BLaER1 treated with 17β-estradiol and CSF1 and Interleukin-3, amounts not matched to agents 10 nM and 100 nM (cell line): ENCODE results near the gene CCN6.
"Not testable (repeated sequence)": the region's sequence is repeated elsewhere in the genome, so short reads cannot be mapped to it uniquely, and the experiment has no call there.

Source experiments
- H3K27ac ChIP-seq, 11 experiments: shearing (Covaris generic); formaldehyde crosslinking; 2 replicates each; pipeline ENCODE4 v1.8.1; 2022
- H3K27me3 ChIP-seq, 11 experiments: shearing (Covaris generic); formaldehyde crosslinking; 2 replicates each; pipeline ENCODE4 v1.8.1; 2022
- H3K36me3 ChIP-seq, 11 experiments: shearing (Covaris generic); formaldehyde crosslinking; 2 replicates each; pipeline ENCODE4 v1.8.1; 2022
- H3K4me1 ChIP-seq, 10 experiments: shearing (Covaris generic); formaldehyde crosslinking; 2 replicates each; pipeline ENCODE4 v1.8.1; 2022
- H3K4me2 ChIP-seq, 11 experiments: shearing (Covaris generic); formaldehyde crosslinking; 2 replicates each; pipeline ENCODE4 v1.8.1; 2022
- H3K4me3 ChIP-seq, 10 experiments: shearing (Covaris generic); formaldehyde crosslinking; 2 replicates each; pipeline ENCODE4 v1.8.1; 2022
- H3K9ac ChIP-seq, 11 experiments: shearing (Covaris generic); formaldehyde crosslinking; 2 replicates each; pipeline ENCODE4 v1.8.1; 2022
- H3K9me3 ChIP-seq, 11 experiments: shearing (Covaris generic); formaldehyde crosslinking; replicated peaks in 1 of 11; 2 replicates each; pipeline ENCODE4 v1.8.1; 2022
- H4K20me1 ChIP-seq, 11 experiments: shearing (Covaris generic); formaldehyde crosslinking; 2 replicates each; pipeline ENCODE4 v1.8.1; 2022
- Cebpa-rat ChIP-seq, 11 experiments: shearing (Covaris generic); IDR thresholded peaks; 2 replicates each; pipeline ENCODE4 v1.8.1; 2022

Gene CCN6

GRCh38 chr6:112086744-112087135, 32.8 kb downstream of the CCN6 start:
- Histone ChIP-seq H3K27ac (peak overlapping the region; percentile 57 to 79 (median 74); a peak in 21 of 22 replicates), H4K20me1 (no peaks in the 10 kb centered on the region), H3K4me2 (peak overlapping the region; percentile 43 to 89 (median 67)), H3K9me3 (no peaks in the 10 kb centered on the region), H3K27me3 (no peaks in the 10 kb centered on the region), H3K9ac (peak overlapping the region; percentile 72 to 88 (median 83)), H3K36me3 (peaks cover 0 to 30% (median 14%) of the 10 kb centered on the region in 11 experiments; a peak in 8 of 22 replicates), H3K4me1 (peaks cover 5 to 17% (median 13%) of the 10 kb centered on the region in 10 experiments; a peak in 19 of 20 replicates), H3K4me3 (peak overlapping the region; percentile 74 to 91 (median 83))
- TF ChIP-seq Cebpa-rat (IDR thresholded peaks at IDR 0.05): no peak

DNA sequence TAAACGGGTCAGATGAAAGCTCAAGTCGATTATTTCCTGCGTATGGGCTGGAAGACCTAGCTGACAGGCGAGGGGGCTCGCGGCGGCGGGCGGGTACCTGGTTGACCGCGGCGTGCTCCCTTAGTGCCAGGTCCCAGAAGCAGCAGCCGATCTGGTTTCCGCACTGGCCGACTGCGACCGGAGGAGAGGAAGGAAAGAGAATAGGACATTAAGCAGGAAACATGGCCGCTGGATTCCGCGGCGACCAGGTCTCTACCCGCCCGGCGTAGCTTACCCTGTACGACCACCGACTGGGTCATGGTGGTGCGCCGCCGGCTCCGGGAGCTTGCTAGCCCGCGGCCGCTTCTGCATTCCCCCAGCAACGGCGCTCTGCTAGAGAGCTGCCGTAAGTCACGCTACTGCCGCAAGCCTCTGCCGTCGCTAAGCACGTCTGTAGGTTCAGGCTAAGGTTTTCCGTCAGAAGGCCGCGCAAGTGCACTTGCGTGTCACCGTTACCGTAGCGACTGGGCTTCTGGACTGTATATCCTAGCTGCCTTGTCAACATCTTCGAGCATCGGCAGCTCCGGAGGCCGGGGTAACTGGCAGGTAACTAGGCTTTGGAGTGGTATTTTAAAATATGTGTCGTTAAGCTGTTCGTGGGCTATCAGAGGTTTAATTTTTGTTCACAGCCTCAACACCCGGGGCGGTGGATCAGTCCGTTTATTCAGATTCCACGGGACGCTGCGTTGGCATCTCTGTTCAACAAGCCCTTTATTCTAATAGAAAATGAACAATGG, 33.4 kb downstream of the CCN6 start, which contains the start of the genes FAM229B and TUBE1:
Gene FAM229B, plus strand, starts transcription at position 456 of the 776 bp plus-strand sequence. CDS start 11,693 bp downstream, outside the sequence.
Gene TUBE1, minus strand, starts transcription at position 347 of the 776 bp plus-strand sequence. Its CDS starts 48 bp downstream, at position 299.
- peak within 1 kb of the TSS; percentile 74 to 91 (median 83) for H3K4me3 ChIP-seq
- H3K36me3 ChIP-seq: peaks cover 0 to 30% (median 14%) of the 10 kb centered on the region in 11 experiments; a peak in 8 of 22 replicates
- peak within 1 kb of the TSS; percentile 67 to 93 (median 85) for H3K4me2 ChIP-seq
- peaks cover 5 to 17% (median 13%) of the 10 kb centered on the region in 10 experiments; a peak in 19 of 20 replicates for H3K4me1 ChIP-seq
- H3K27ac ChIP-seq: peak within 1 kb of the TSS; percentile 57 to 79 (median 74); a peak in 21 of 22 replicates
- no peak for TF ChIP-seq Cebpa-rat (IDR thresholded peaks at IDR 0.05)
- H3K9ac ChIP-seq: peak within 1 kb of the TSS; percentile 72 to 88 (median 83)
- no peaks in the 10 kb centered on the region for H3K27me3 ChIP-seq
- H4K20me1 ChIP-seq: no peaks in the 10 kb centered on the region
- H3K9me3 ChIP-seq: no peaks in the 10 kb centered on the region

GRCh38 chr6:112087916-112088315, 34.0 kb downstream of the CCN6 start:
- Histone ChIP-seq H3K27me3 (no peaks in the 10 kb centered on the region), H3K4me1 (peaks cover 5 to 17% (median 13%) of the 10 kb centered on the region in 10 experiments; a peak in 19 of 20 replicates), H3K9ac (peak overlapping the region; percentile 72 to 88 (median 83)), H3K9me3 (no peaks in the 10 kb centered on the region), H3K4me2 (peak overlapping the region; percentile 65 to 93 (median 85)), H3K27ac (peak overlapping the region in 8 of 11 experiments; percentile 62 to 79 (median 74); a peak in 12 of 22 replicates), H3K4me3 (peak overlapping the region; percentile 74 to 91 (median 83)), H4K20me1 (no peaks in the 10 kb centered on the region), H3K36me3 (peaks cover 0 to 24% (median 14%) of the 10 kb centered on the region in 11 experiments; a peak in 8 of 22 replicates)
- TF ChIP-seq Cebpa-rat (IDR thresholded peaks at IDR 0.05): no peak

DNA sequence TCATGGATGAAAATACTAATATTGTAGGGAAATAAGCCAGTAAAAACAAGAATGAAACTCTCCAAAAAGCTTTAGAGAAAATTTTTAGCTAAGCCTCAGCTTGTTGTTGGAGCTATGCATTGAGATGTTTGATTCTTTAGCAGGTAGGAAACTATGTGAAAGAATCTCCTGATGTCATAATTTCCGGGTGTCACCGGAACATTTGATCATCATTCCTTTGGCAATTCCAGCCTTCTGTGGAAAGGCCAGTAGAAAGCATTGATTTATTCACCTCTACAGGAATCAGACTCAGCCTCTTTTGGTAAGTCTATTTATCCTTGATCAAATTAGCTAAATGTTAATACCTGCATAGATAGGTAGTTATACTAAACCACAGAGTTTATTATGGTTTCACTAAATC, 43.0 kb downstream of the CCN6 start:
- no peak overlapping the region for H3K9ac ChIP-seq
- H3K4me1 ChIP-seq: no peaks in the 10 kb centered on the region
- no peak overlapping the region for H3K4me3 ChIP-seq
- TF ChIP-seq Cebpa-rat (IDR thresholded peaks at IDR 0.05): no peak
- H3K9me3 ChIP-seq: no peaks in the 10 kb centered on the region
- H4K20me1 ChIP-seq: no peaks in the 10 kb centered on the region
- H3K27me3 ChIP-seq: no peaks in the 10 kb centered on the region
- no peak overlapping the region for H3K4me2 ChIP-seq
- H3K27ac ChIP-seq: no peak overlapping the region
- H3K36me3 ChIP-seq: peaks cover 0 to 13% (median 0%) of the 10 kb centered on the region in 11 experiments; a peak in 2 of 22 replicates

- peaks cover 0 to 17% (median 0%) of the 10 kb centered on the region in 11 experiments; a peak in 3 of 22 replicates for H3K36me3 ChIP-seq
Observed at GRCh38 chr6:112100561-112100960, 46.7 kb downstream of the CCN6 start.

DNA sequence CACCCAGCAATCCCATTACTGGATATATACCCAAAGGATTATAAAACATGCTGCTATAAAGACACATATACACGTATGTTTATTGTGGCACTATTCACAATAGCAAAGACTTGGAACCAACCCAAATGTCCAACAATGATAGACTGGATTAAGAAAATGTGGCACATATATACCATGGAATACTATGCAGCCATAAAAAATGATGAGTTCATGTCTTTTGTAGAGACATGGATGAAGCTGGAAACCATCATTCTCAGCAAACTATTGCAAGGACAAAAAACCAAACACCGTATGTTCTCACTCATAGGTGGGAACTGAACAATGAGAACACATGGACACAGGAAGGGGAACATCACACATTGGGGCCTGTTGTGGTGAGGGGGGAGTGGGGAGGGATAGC, 52.1 kb downstream of the CCN6 start:
- not testable (repeated sequence) for H3K9me3 ChIP-seq, H3K27me3 ChIP-seq, H3K4me1 ChIP-seq, H4K20me1 ChIP-seq, H3K4me2 ChIP-seq, H3K27ac ChIP-seq, H3K36me3 ChIP-seq, H3K9ac ChIP-seq, H3K4me3 ChIP-seq

More at GRCh38 chr6:112100561-112100960, 46.7 kb downstream of the CCN6 start:
- Histone ChIP-seq H4K20me1 (no peaks in the 10 kb centered on the region), H3K27ac (no peak overlapping the region), H3K4me3 (no peak overlapping the region), H3K9ac (no peak overlapping the region), H3K27me3 (no peaks in the 10 kb centered on the region), H3K9me3 (peaks cover 0 to 6% (median 0%) of the 10 kb centered on the region in 11 experiments; a peak in 1 of 22 replicates), H3K4me2 (no peak overlapping the region), H3K4me1 (no peaks in the 10 kb centered on the region)
- TF ChIP-seq Cebpa-rat (IDR thresholded peaks at IDR 0.05): no peak

DNA sequence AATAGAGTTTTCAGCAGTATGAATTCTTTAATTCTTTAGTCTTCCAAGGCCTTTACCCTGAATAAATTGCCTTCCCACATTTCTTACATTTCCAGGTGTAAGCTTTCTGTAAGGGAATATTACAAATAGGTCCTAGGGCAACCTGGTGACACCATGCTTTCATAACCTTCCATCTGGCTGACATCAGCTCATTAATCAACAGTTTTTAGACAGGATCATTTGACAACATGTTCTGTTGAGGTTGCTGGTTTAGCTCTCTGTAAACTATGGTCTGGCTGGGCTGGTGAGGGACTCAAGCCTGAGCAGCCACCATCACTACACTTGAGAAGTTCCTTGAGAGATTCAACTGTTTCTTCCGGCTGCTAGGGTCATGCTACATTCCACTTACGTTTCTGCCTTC, 52.7 kb downstream of the CCN6 start:
- Histone ChIP-seq H3K36me3 (peaks cover 0 to 5% (median 0%) of the 10 kb centered on the region in 11 experiments; a peak in 1 of 22 replicates), H3K27me3 (no peaks in the 10 kb centered on the region)
- TF ChIP-seq Cebpa-rat (IDR thresholded peaks at IDR 0.05): no peak

GRCh38 chr6:112109262-112109661, 55.4 kb downstream of the CCN6 start:
- Histone ChIP-seq H3K4me3 (no peak overlapping the region), H3K36me3 (no peaks in the 10 kb centered on the region), H3K27ac (no peak overlapping the region), H3K9ac (no peak overlapping the region), H4K20me1 (no peaks in the 10 kb centered on the region), H3K27me3 (no peaks in the 10 kb centered on the region), H3K4me1 (no peaks in the 10 kb centered on the region), H3K4me2 (no peak overlapping the region), H3K9me3 (peaks cover 0 to 6% (median 0%) of the 10 kb centered on the region in 11 experiments; a peak in 1 of 22 replicates)
- TF ChIP-seq Cebpa-rat (IDR thresholded peaks at IDR 0.05): no peak

More for the DNA sequence above, 52.7 kb downstream of the CCN6 start:
- H3K4me2 ChIP-seq: no peak overlapping the region
- H3K4me1 ChIP-seq: no peaks in the 10 kb centered on the region
- H3K27ac ChIP-seq: no peak overlapping the region
- H3K4me3 ChIP-seq: no peak overlapping the region
- peaks cover 0 to 6% (median 0%) of the 10 kb centered on the region in 11 experiments; a peak in 1 of 22 replicates for H3K9me3 ChIP-seq
- H4K20me1 ChIP-seq: no peaks in the 10 kb centered on the region
- H3K9ac ChIP-seq: no peak overlapping the region

GRCh38 chr6:112113431-112113830, 59.5 kb downstream of the CCN6 start:
- Histone ChIP-seq H3K9me3 (no peaks in the 10 kb centered on the region), H3K4me1 (peaks cover 0 to 13% (median 3%) of the 10 kb centered on the region in 10 experiments; a peak in 10 of 20 replicates), H3K4me2 (no peak overlapping the region), H3K9ac (no peak overlapping the region), H3K27me3 (peaks cover 0 to 11% (median 0%) of the 10 kb centered on the region in 11 experiments; a peak in 1 of 22 replicates), H3K4me3 (no peak overlapping the region), H3K27ac (no peak overlapping the region), H3K36me3 (no peaks in the 10 kb centered on the region), H4K20me1 (no peaks in the 10 kb centered on the region)
- no peak for TF ChIP-seq Cebpa-rat (IDR thresholded peaks at IDR 0.05)
